Measurements from ENCODE around the gene PCDH9.

DNA sequence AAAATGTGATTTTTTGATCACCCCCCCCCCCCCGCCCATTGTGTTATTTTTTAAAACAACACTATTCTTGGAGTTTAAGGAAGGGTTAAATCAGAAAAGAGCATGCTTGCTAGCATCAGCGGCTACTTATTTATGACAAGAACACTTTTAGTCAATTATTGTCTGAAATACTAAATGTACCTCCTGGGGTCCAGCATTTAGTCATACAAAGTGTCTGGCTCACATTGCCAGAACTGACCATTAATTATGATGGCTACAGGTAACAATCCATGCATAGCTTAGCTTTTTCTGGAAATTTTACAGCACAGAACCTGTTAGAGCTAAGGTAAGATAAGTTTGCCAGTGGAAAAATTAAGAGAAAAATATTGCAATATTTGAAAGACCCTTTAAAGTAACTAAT is 90.1 kb downstream of the PCDH9 start:
- no peak for TF ChIP-seq POLR2AphosphoS5 (IDR thresholded peaks at IDR 0.05; ENCODE audit: borderline replicate concordance, low read depth, low read length)
- no peak for TF ChIP-seq EZH2 (IDR thresholded peaks at IDR 0.05)
